HG03064 (cell line): ENCODE results near the gene SLC6A3.

Source experiments
- ATAC-seq: cut with Tn5 transposase; IDR thresholded peaks from one replicate; pipeline ENCODE4 v1.9.1; 2021; ENCODE audit warnings: low read depth; ENCODE audit not compliant: unreplicated experiment

SLC6A3 gene

GRCh38 chr5:1443171-1443570 is 2.1 kb downstream of the SLC6A3 start:
- ATAC-seq: no peak

- ATAC-seq: no peak
Observed at GRCh38 chr5:1442222-1443145, 2.8 kb downstream of the SLC6A3 start.

GRCh38 chr5:1441166-1441865 is 3.9 kb downstream of the SLC6A3 start:
- no peak for ATAC-seq

- no peak for ATAC-seq
Observed at GRCh38 chr5:1440098-1440493, 5.1 kb downstream of the SLC6A3 start.

GRCh38 chr5:1439388-1440097 is 5.7 kb downstream of the SLC6A3 start:
- ATAC-seq: no peak

GRCh38 chr5:1438871-1439270 is 6.4 kb downstream of the SLC6A3 start:
- no peak for ATAC-seq

- ATAC-seq: no peak
Observed at GRCh38 chr5:1437876-1438559, 7.2 kb downstream of the SLC6A3 start.

GRCh38 chr5:1437226-1437829 is 7.9 kb downstream of the SLC6A3 start:
- no peak for ATAC-seq

- no peak for ATAC-seq
Observed at GRCh38 chr5:1436681-1437080, 8.6 kb downstream of the SLC6A3 start.

GRCh38 chr5:1436036-1436435 is 9.2 kb downstream of the SLC6A3 start:
- no peak for ATAC-seq

- ATAC-seq: no peak
Observed at GRCh38 chr5:1435369-1435768, 9.9 kb downstream of the SLC6A3 start.

GRCh38 chr5:1432296-1432695 is 12.9 kb downstream of the SLC6A3 start:
- no peak for ATAC-seq

- no peak for ATAC-seq
Observed at GRCh38 chr5:1431896-1432295, 13.3 kb downstream of the SLC6A3 start.

- ATAC-seq: no peak
Observed at GRCh38 chr5:1431021-1431811, 14.0 kb downstream of the SLC6A3 start.

GRCh38 chr5:1430121-1430795 is 15.0 kb downstream of the SLC6A3 start:
- no peak for ATAC-seq

- ATAC-seq: no peak
Observed at GRCh38 chr5:1429496-1429895, 15.7 kb downstream of the SLC6A3 start.

- ATAC-seq: no peak
Observed at GRCh38 chr5:1429066-1429465, 16.2 kb downstream of the SLC6A3 start.

GRCh38 chr5:1428107-1428506 is 17.1 kb downstream of the SLC6A3 start:
- ATAC-seq: no peak

GRCh38 chr5:1424716-1425115 is 20.5 kb downstream of the SLC6A3 start:
- no peak for ATAC-seq
